Activated naive CD4-positive, alpha-beta T cell (primary cell): ENCODE results near the gene CHAF1A.

Source experiments
- DNase-seq, 4 experiments: peaks; one replicate each; lab custom pipeline; 2025; lab: John Stamatoyannopoulos, UW

The CHAF1A gene

DNA sequence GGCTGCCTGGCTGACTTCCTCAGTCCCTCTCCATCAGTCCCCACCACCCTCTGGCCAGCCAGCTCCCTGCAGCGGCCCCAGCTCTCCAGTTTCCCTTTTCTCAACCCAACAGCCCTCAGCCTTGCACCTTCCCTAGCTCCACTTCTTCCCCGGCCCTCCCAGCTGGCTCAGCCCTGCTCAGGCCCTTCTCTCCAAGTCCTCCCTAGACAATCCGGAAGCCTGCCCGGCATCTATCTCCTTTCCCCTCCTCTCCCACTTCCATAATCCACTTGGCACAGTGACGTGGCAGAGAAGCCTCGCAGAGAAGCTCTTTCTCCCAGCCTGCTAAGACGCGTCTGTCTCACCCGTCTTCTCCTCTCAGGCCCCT lies 54.0 kb downstream of the CHAF1A start:
- no peak for DNase-seq

DNA sequence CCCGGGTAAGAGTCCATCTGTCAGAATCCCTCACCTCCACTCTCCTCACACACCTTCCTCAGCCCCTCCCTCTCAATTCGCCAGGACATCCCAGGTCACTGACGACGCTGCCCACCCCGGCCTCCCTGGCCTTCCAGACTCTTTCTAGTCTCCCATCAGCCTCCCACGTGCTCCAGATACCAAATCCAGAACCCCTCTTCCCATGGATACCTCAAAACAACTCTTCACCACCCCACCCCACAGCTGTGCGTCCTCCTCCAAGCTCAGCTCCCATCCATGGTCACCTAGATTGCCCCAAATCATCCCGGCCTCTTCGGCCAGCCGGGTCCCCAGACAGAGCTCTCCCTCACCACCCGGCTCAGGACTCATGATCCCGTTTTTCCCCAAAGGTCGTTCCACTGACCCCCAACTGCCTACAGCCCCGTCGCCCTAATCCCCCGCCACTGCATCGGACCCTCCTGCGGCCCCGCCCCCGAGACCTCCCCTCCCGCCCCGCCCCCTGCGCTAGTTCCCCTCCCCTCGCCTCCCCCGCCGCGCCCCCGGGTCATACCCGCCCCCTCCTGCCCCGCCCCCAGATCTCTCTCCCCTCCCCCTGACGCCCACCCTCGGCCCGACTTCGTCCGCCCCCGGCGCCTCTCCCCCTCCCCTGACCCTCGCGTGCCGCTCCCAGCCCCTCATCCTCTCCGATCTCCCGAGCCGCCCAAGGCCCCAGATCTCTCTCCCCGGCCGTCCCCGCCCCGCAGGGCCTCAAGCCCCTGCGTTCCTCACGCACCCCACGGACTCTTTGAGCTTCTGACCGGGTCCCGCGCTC lies 54.6 kb downstream of the CHAF1A start:
- peak in 2 of 4 experiments; percentile 48 to 54 for DNase-seq

DNA sequence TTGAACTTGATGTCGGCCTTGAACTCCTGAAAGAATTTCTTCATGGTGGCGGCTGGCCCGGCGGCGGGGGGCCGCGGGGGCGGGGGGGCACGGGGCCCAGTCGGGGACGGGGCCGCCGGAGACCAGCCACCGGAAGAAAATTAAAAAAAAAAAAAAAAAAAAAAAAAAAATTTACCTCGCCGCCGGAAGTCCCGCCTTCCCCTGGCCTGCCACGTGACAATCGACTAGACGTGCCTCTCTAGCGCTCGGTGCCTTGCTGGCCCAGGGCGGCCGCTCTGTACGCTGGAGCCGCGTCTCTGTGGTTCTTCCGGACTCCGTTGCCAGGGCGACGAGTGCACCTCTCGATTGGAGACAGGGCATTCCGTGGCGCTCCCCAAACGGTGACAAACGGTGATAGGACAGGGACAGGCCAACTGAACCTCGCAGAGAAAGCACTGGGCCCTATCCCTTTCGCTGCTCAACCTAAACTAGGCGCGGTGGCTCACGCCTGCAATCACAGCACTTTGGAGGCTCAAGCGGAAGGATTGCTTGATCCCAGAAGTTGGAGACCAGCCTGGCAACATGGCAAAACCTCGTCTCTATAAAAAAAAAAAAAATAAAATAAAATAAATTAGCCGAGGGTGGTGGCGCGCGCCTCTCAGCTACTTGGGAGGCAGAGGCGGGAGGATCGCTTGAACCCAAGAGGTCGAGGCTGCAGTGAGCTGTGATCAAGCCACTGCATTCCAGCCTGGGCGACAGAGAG lies 55.4 kb downstream of the CHAF1A start, which contains the start of gene UBXN6:
TSS of gene UBXN6 (minus strand) at position 141 of the 742 bp plus-strand sequence. CDS start at position 44, 97 bp downstream.
- peak; percentile 89 to 96 (median 92) for DNase-seq

DNA sequence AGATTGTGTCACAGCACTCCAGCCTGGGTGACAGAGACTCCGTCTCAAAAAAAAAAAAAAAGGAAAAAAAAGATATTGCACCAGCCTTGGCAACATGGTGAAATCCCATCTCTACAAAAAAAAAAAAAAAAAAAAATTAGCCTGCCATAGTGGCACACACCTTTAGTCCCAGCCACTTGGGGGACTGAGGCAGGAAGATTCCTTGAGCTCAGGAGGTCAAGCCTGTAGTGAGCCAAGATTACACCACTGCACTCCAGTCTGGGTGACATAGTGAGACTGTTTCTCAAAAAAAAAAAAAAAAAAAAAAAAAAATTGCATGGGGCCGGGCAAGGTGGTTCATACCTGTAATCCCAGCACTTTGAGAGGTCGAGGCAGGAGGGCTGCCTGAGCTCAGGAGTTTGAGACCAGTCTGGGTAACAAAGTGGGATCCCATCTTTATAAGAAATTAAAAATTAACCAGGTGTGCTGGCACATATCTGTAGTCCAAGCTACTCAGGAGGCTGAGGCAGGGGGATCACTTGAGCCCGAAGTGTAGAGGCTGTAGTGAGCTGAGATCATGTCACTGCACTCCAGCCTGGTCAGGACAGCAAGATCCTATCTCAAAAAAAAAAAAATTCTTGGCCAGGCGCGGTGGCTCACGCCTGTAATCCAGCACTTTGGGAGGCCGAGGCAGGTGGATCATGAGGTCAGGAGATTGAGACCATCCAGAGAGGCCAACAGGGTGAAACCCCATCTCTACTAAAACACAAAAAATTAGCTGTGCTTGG lies 62.6 kb downstream of the CHAF1A start:
- no peak for DNase-seq

DNA sequence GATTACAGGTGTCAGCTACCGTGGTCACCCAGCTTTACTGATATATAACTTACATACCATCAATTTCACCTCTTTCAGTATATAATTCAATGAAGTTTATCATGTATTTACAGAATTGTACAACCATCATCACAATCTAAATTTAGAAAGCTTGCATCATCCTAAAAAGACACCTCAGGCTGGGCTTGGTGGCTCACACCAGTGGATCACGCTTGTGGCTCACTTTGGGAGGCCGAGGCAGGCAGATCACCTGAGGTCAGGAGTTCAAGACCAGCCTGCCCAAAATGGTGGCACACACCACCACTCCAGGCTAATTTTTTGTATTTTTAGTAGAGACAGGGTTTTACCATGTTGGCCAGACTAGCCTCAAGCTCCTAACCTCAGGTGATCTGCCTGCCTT lies 65.4 kb downstream of the CHAF1A start:
- DNase-seq = no peak

DNA sequence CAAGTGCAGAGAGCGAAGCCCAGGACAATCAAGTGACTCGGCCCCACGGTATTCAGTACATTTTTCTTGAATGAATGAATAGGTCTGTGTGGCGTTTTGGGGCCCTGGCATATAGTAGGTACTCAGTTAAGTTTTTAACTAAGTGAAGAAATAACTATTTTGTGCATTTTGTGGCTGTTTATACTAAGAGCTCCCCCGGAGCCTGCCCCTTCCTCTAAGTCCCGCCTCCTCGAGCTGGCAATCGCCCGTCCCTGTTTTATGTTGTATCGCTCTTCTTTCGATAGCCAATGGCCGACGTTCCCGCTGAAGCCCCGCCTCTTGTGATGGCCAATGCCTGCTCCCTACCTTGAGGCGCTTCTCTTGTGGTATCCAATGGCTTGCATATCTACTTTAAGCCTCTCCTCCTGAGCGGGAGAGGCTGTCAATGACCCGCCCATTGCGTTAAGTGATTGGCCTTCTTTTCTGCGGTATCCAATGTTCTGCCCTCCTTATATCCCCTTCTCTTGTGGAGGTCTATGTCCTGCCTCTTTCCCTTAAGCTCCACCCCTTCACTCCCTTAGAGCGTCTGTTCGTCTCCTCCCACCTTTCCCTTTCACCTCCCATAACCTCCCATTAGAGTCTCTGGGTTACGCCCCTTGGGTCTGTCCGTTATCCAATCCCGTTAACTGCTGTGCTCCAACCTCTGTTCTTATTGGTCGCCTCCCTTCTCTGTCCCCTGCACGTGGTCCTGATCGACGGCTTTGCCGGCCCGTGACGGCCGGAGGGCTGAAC lies 69.1 kb downstream of the CHAF1A start:
- DNase-seq = peak; percentile 75 to 93 (median 87)

DNA sequence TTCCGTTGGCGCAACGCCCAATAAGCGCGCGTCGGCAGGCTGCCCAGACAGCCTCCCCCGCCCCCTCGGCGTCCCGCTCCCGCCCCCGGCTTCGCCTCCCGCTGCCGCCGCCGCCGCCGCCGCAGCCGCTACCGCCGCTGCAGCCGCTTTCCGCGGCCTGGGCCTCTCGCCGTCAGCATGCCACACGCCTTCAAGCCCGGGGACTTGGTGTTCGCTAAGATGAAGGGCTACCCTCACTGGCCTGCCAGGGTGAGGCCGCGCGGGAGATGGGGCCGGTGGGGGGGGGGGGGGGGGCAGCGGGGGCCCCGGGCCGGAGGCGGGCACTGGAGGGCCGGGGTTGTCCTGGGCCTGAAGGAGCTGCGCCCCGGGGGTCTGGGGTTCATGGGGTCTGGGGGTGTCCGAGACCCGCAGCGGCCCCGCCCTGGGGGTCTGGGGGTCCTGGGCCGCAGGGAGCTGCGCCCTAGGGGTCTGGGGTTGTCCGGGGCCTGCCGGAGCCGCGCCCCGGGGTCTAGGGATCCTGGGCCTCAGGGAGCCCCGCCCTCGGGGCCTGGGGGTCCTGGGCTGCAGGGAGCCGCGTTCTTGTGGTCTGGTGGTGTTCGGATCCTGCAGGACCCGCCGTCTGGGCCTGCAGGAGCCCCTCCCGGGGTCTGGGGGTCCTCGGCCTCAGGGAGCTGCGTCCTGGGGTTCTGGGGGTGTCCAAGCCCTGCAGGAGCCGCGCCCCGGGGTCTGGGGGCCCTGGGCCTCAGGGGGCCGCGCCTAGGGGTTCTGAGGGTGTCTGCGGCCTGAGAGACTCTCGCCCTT lies 69.9 kb downstream of the CHAF1A start, which contains the start of gene HDGFL2:
TSS of gene HDGFL2 (plus strand) at position 124 of the 801 bp plus-strand sequence. CDS start at position 178, 54 bp downstream.
- peak in 2 of 4 experiments; percentile 84 to 93 for DNase-seq

DNA sequence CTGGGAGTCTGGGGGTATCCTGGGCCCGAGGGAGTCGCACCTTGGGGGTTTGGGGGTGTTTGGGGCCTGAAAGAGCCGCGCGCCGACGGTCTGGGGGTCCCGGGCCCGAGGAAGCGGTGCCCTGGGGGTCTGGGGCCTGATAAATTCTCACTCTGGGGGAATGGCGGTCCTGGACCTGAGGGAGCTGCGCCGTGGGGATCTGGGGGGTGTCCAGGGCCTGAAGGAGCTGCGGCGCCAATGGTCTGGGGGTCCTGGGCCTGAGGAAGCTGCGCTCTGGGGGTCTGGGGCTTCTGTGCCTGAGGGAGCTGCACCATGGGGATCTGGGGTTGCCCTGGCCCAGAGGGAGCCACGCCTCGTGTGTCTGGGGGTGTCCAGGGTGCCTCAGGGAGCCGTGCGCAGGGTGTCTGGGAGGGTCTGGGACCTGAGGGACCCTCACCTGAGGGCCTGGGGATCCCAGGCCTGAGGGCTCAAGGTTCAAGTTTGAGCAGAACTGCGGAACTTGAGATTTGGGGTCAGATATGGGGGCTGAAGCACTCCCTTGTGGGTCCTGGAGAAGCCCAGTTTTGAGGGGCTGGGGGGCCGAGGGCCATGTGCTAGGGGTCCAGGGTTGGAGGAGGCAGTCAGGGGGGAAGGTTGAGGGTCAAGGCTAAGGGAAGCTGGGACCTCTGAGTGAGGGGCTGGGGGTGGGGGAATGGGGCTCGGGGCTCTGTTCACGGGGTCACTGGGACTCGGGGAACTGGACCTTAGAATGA lies 70.7 kb downstream of the CHAF1A start:
- DNase-seq = no peak

DNA sequence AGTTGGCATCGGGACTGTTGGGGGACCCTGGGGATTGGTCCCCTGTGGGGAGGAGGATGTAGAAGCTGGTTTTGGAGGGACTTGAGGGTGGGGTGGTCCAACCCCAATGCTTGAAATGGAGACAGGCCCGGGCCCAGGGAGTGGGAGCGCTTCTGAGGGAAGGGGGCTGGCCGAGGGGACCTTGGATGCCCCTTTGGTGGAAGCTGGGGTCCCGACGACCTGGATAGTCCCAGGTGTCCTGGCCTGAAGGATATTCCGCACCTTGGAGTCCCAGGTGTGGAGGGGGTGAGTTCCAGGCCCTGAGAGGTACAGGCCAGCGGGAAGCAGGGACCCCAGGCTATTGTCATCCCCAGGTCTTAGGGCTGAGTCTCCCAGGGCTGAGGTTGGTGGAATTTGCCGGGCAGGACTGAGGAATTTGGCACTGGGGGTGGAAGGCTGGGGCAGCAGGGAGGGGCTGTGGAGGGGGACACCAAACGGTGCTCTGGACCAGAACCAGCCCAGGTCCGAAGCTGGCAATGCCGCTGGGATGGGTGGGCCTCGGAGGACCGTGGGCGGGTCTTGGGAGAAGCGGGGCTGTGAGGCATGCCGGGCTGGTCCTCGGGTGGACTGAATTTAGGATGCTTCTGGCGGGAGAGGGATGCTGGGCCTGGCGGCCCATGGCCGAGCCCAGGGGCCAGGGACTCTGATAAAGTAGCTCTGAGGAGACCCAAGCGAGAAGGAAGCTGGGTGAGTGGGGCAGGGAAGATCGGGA lies 71.5 kb downstream of the CHAF1A start:
- DNase-seq = no peak

DNA sequence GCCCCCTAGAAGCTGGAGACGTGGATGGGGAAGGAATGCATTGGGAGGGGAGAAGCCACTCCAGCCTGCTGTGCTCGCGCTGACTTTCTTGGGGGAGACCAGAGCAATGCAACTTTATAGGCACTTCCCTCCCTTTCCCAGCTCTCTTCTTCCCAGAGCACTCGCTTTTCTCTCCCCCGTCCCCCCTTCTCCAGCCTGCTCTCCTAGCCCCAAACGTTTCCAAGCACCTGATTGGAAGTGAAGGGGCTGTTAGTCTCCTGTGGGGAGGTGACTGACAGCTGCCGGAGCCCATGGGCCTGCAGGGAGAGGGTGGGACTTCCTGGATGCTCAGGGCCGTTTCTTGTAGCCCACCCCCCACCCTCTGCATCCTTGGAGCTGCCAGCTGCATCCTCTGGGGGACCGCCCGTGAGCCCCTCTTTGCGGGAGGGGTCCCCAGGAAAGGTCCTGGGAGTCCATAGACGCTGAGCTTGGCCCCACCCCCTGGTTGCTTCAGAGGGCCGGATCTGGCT lies 72.1 kb downstream of the CHAF1A start:
- DNase-seq = peak in 1 of 4 experiments; percentile 18

DNA sequence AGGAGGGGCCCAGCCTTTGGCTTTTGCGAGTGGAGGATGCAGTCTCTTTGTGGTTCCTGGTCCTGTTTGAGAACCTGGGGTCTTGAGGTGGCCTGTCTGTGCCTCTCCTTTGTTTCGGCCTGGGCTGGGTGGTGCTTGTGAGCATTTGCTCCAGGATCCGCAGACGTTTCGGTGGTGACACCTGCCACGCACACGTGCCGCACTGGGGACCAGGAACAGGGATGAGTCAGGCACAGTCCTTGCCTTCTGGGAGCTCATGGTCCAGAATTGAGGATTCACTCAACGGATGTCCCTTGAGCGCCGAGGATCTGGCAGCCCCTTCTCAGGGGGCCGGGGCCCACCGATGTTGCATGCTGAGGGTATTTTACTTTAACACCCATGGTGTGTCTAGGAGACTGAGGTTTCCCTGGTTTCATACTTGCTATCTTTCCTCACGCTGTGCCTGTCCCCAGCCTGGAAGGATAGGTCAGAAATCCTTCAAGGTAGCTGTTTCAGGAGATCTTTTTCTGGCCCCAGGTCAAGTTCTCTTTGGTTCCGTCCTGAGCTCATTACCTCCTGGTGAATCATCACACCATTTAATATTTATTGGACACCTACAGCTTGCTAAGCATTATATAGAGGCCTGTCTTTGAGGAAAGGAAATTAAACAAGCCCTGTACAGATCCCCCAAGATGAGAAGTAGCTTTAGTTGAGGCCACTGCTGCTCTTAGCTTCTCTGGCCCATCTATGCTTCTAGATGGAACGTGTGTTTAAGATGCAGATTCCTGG lies 74.8 kb downstream of the CHAF1A start:
- DNase-seq = no peak

DNA sequence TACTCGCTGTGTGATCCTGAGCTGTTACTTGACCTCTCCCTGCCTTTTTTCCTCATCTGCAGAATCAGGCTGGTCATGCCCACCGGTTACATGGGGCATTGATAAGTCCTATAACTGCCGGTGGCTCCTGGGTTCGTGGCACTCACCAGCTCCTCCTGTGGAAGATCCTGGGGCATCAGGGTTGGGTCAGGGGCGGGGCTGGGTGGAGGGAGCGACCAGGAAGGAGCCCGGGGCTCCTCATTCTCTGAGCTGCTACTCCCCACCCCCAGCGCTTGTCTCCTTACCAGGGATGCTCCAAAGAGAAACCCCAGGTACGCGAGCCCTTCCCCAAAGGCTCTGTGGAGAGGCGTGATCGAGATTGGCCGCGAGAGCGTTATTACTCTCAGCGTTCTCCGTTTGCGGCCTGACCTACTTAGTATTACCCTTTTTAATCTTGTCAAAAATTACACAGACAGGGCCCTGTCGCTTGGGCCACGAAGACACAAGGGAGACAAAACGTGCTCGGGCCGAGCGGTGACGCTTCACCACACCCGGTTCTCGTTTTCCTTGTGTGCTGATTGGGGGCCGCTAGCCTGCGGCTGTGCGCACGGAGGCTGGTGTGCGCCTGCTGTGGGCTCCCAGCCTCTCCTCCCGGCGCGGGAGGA lies 80.4 kb downstream of the CHAF1A start:
- no peak for DNase-seq

DNA sequence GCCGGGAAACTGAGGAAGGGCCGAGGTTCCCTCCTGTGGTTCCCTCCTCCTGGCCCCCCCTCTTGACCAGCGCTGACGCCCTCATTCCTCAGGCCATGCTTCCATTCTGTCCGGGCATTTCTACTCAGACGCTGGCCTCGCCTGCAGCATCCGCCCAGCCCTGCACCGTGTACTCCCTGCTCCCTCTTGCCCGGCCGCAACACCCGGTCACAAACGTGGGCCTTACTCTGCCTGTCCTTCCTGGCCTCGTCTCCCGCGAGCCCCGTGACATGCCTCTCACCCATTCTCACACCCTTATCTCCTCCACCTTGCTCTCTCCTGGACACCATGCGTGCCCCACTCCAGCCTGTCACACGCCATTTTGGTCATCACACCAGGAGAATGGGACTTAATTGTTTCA lies 80.9 kb downstream of the CHAF1A start:
- DNase-seq = no peak

DNA sequence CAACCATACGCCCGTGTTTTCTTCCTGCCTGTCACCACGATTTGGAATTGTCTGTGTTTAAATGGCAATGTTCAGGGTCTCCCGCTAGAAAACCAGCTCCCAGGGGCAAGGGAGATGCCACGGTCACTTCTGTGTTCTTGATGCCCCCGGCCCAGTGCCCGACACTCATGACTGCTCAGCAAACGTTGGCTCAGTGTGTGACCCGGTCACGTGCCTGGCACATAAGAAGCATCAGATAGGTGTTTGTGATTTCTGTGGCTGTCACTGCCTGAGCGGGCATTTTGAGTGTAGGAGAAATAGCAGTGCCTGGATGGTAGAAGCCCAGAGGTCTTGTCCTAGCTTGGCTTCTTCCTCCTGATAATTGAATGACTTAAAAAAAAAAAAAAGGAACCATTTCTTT lies 85.1 kb downstream of the CHAF1A start:
- DNase-seq = no peak

DNA sequence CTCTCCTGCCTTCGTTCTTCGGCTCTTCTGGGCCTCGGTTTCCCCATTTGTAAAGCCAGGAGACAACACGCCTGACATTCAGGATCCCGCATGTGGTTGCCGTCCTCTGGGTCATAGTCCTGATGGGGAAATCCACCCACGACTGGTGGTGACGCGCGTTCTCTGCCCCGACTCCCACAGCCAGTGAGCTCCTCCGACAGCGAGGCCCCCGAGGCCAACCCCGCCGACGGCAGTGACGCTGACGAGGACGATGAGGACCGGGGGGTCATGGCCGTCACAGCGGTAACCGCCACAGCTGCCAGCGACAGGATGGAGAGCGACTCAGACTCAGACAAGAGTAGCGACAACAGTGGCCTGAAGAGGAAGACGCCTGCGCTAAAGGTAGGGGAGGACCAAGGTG lies 86.1 kb downstream of the CHAF1A start:
- no peak for DNase-seq

DNA sequence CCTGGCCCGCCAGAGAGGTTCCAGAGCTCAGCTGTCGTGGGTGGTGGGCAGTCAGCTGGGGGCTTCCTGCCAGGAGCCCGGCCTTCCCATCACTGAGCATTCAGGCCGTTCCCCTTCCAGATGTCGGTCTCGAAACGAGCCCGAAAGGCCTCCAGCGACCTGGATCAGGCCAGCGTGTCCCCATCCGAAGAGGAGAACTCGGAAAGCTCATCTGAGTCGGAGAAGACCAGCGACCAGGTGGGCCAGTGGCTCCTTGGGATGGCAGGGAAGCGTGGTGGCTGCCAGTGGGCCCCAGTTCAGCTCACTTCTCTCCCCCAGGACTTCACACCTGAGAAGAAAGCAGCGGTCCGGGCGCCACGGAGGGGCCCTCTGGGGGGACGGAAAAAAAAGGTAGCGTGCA lies 89.0 kb downstream of the CHAF1A start:
- DNase-seq = no peak

DNA sequence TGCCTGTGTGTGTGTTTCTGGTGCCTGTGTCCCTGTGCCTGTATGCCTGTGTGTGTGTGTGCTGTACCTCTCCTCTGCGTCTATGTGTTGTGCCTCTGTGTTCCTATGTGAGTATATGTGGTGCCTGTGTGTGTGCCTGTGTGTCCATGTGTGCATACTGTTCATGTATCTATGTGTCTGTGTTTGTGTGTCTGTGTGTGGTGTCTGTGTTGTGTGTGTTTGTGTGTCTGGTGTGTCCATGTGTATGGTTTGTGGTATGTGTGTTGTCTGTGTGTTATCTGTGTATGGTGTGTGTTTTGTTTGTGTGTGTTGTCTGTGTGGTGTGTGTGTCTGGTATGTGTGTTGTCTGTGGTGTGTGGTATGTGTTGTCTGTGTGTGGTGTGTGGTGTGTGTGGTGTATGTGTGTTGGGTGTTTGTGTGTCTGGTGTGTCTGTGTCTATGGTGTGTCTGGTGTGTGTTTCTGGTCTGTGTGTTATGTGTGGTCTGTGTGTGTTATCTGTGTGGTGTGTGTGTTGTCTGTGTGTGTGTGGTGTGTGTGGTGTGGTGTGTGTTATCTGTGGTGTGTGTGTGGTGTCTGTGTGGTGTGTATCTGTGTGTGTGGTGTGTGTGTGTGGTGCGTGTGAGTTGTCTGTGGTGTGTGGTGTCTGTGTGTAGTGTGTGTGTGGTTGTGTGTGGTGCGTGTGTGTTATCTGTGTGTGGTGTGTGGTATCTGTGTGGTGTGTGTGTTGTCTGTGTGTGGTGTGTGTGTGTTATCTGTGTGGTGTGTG lies 90.1 kb downstream of the CHAF1A start:
- no peak for DNase-seq
